ENCODE results near the gene HOXD12.

The HOXD12 gene

DNA sequence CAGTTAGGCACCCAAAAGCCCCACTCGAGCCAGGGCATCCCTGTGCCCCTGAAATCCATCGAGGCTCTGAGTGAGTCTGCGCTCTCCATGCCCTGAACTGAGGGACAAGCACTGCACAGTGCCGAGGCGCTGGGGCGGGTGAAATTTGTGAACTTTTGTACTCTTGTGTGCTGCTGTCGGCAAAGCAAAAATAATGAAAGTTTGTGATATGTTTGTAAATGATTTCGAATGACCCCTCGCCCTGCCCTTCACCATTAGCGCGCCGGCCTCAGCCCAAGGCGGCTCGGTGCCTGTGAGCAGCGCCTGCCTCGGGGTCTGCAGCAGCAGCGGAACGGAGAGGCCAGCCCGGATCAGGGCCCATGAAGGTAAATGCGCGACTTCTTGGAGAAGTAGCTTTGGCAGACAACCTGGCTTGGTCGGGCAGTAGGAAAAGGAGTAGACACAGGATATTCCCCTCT lies 49.9 kb downstream of the HOXD12 start:
- no peak for DNase-seq (ENCODE audit: low read depth)

DNA sequence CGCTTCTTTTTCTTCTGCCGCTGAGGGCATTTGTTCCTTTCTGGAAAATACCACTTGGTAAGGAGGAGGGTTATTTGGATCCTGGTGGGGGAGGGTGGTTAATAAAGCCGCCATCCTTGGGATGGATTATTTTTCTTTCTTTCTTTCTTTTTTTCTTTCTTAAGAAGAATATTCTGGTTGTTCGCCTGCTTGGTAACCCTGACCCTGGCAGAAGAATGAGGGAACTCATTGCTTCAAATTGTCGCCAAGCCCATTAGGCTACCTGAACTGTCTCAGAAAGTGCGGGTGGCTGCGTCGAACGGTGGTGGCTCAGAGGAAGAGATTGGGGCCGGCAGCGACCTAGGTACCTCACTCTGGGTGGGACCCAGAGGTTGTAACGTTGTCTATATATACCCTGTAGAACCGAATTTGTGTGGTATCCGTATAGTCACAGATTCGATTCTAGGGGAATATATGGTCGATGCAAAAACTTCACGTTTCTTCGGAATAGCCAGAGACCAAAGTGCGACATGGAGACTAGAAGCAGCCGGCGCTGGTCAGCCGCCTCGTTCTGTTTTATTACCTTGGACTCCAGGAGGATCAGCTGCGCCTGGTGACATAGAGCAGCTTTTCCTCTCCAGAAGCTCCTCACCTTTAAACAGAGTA lies 50.5 kb downstream of the HOXD12 start:
- DNase-seq (ENCODE audit: low read depth) = no peak

DNA sequence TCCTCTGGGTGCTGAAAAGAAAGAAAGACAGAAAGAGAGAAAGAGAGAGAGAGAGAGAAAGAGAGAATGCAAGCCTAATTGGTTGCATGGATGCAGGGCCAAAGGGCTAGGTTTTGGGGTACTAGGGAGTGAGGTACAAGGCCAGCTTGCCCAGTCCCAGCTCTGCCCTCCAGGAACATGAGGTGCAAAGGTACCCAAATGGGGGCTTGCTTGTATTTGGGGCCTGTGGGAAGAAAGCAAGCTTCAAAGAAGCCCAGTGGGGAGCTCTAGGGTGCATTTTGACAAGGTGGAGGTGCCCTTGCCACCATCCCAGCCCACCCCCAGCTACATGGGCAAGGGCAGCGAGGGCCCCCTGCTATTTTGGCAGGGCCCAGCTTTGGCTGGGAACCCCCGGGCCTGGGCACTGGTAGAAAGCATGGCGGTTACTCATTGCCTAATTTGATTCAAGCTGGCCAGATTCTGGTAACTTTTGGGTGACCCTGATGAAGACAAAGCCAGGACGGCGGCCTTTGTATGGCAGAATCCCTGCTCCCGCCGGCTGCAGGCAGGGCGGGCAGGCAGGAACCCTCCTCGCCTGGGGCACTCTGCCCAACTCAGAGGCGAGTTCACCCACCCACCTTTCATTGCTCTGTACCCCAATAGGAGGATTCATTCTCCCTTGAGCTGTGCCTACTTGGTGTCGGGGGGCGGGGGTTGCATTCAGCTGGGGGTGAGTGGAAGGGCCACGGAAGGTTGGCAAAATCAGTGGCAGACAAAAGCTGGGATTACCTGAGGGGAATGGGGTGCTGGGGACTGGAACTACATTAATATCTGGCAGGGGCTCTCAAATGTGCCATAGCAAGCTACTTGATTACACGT lies 51.2 kb downstream of the HOXD12 start:
- no peak for DNase-seq (ENCODE audit: low read depth)

DNA sequence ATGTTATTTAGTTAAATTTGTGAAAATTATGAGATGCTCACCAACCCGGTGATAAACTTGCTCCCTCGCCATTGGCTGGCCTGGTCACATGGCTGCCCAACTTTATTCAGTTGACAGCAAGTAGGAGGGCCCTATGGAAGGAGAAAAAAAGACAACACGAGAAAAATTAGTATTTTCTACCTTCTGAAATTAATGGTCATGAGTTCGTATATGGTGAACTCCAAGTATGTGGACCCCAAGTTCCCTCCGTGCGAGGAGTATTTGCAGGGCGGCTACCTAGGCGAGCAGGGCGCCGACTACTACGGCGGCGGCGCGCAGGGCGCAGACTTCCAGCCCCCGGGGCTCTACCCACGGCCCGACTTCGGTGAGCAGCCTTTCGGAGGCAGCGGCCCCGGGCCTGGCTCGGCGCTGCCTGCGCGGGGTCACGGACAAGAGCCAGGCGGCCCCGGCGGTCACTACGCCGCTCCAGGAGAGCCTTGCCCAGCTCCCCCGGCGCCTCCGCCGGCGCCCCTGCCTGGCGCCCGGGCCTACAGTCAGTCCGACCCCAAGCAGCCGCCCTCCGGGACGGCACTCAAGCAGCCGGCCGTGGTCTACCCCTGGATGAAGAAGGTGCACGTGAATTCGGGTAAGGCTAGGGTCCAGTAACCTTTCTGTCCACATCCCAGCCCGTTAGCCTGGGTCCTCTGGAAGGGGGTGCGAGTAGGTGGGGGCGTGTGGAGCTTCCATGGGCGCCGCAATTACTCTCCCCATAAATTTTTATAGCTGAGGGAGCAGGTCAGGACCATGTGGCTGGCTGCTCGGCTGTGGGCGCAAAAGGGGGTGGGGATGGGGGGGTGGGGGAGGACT lies 52.1 kb downstream of the HOXD12 start, which contains the start of gene HOXD4:
Gene HOXD4 (plus strand): TSS at position 109 of the 846 bp plus-strand sequence. CDS start 84 bp downstream, at position 193.
- DNase-seq (ENCODE audit: low read depth) = no peak

All from activated T-cell treated with anti-CD3 and anti-CD28 coated beads for 1 hour (primary cell).